ENCODE measurements around the gene SLC8A1. TPM values are rescaled to one million over a fixed set of nuclear protein-coding genes. Genes with fewer than 3 reads are reported as not detected.

SLC8A1 gene
- total and polyA plus RNA-seq, 2 donors (not counting 1 experiment from before 2014, with no cell fraction given): 17.4 to 109 TPM

DNA sequence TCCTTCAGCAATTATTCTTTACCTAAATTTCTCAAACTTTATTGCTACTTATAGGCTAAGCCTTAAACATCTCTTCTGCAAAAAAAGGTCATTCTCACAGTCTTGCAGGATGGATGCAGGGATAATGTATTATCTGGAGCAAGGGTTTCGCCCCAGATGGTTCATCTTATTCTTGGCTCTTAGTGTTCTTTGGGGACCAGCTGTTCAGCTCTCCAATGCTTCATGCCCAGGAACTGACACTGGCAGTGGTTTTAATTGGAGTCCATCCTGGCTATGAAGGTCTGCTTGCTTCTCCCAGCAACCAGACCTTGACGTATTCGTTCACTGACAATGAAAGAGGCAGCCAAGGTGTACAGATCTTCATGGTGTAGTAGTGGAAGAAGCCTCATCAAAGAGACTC is 331.9 kb downstream of the SLC8A1 start:
- Histone ChIP-seq H2AFZ (ENCODE audit: low read length) (no peak overlapping the region), H3K9ac (ENCODE audit: insufficient read depth, low read length) (no peak overlapping the region), H3K4me3 (replicated peaks in 1 of 4; ENCODE audit: control extremely low read depth in 1 of 4, insufficient read depth in 1 of 4, low read depth in 3 of 4, low read length in 4 of 4) (no peak overlapping the region), H3K4me2 (ENCODE audit: extremely low read depth, insufficient read depth, low read length) (no peak overlapping the region), H3K4me1 (ENCODE audit: control insufficient read depth, extremely low read depth, insufficient read depth, low read length) (peaks cover 2% of the 10 kb centered on the region), H4K20me1 (ENCODE audit: control insufficient read depth, extremely low read depth, insufficient read depth, low read length) (no peaks in the 10 kb centered on the region), H3K9me3 (ENCODE audit: control insufficient read depth, insufficient read depth, low read depth, low read length) (no peaks in the 10 kb centered on the region), H3K27ac (ENCODE audit: insufficient read depth, low read length) (no peak overlapping the region), H3K79me2 (ENCODE audit: control insufficient read depth, insufficient read depth, low read length) (no peaks in the 10 kb centered on the region), H3K27me3 (ENCODE audit: control insufficient read depth, insufficient read depth, low read length) (no peaks in the 10 kb centered on the region), H3K36me3 (ENCODE audit: control insufficient read depth, insufficient read depth, low read length) (no peaks in the 10 kb centered on the region)
- TF ChIP-seq, protein P1, sequence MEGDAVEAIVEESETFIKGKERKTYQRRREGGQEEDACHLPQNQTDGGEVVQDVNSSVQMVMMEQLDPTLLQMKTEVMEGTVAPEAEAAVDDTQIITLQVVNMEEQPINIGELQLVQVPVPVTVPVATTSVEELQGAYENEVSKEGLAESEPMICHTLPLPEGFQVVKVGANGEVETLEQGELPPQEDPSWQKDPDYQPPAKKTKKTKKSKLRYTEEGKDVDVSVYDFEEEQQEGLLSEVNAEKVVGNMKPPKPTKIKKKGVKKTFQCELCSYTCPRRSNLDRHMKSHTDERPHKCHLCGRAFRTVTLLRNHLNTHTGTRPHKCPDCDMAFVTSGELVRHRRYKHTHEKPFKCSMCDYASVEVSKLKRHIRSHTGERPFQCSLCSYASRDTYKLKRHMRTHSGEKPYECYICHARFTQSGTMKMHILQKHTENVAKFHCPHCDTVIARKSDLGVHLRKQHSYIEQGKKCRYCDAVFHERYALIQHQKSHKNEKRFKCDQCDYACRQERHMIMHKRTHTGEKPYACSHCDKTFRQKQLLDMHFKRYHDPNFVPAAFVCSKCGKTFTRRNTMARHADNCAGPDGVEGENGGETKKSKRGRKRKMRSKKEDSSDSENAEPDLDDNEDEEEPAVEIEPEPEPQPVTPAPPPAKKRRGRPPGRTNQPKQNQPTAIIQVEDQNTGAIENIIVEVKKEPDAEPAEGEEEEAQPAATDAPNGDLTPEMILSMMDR (conservative IDR thresholded peaks at IDR 0.05 in 1 of 2, IDR thresholded peaks at IDR 0.05 in 1 of 2; ENCODE audit: low read depth in 1 of 2, low read length in 2 of 2): no peak
- TF ChIP-seq EZH2 (IDR thresholded peaks at IDR 0.05; ENCODE audit: low read length, missing control alignments): no peak
- no peak for DNase-seq (ENCODE audit: low read depth in 2 of 2)

DNA sequence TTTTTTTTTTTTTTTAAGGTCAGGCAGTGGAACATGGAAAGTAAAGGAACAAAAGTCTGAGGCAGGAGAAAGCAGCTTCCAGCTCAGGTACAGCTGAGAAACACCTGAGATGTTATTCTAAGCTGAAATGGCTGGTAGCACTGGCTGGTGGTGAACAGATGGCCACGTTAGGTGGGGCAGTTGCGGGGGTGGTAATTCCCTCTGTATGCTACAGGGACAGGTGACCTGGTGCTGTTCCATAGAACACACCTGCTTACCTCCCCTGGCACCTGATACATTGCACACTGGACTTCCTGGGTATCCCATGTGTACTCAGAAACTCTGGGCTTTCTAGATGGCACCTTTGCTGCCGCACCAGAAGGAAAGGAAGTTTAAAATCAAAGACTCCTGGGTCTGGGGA is 333.3 kb downstream of the SLC8A1 start:
- no peak overlapping the region for H3K4me2 ChIP-seq (ENCODE audit: extremely low read depth, insufficient read depth, low read length)
- no peaks in the 10 kb centered on the region for H3K27me3 ChIP-seq (ENCODE audit: control insufficient read depth, insufficient read depth, low read length)
- no peak overlapping the region for H2AFZ ChIP-seq (ENCODE audit: low read length)
- no peak overlapping the region for H3K9ac ChIP-seq (ENCODE audit: insufficient read depth, low read length)
- TF ChIP-seq, protein P1 (conservative IDR thresholded peaks at IDR 0.05 in 1 of 2, IDR thresholded peaks at IDR 0.05 in 1 of 2; ENCODE audit: low read depth in 1 of 2, low read length in 2 of 2): no peak
- no peak for TF ChIP-seq EZH2 (IDR thresholded peaks at IDR 0.05; ENCODE audit: low read length, missing control alignments)
- no peaks in the 10 kb centered on the region for H3K4me1 ChIP-seq (ENCODE audit: control insufficient read depth, extremely low read depth, insufficient read depth, low read length)
- H3K9me3 ChIP-seq (ENCODE audit: control insufficient read depth, insufficient read depth, low read depth, low read length): no peaks in the 10 kb centered on the region
- H3K27ac ChIP-seq (ENCODE audit: insufficient read depth, low read length): no peak overlapping the region
- H4K20me1 ChIP-seq (ENCODE audit: control insufficient read depth, extremely low read depth, insufficient read depth, low read length): no peaks in the 10 kb centered on the region
- no peaks in the 10 kb centered on the region for H3K36me3 ChIP-seq (ENCODE audit: control insufficient read depth, insufficient read depth, low read length)
- DNase-seq (ENCODE audit: low read depth in 2 of 2): no peak
- H3K79me2 ChIP-seq (ENCODE audit: control insufficient read depth, insufficient read depth, low read length): no peaks in the 10 kb centered on the region
- no peak overlapping the region for H3K4me3 ChIP-seq (replicated peaks in 1 of 4; ENCODE audit: control extremely low read depth in 1 of 4, insufficient read depth in 1 of 4, low read depth in 3 of 4, low read length in 4 of 4)

DNA sequence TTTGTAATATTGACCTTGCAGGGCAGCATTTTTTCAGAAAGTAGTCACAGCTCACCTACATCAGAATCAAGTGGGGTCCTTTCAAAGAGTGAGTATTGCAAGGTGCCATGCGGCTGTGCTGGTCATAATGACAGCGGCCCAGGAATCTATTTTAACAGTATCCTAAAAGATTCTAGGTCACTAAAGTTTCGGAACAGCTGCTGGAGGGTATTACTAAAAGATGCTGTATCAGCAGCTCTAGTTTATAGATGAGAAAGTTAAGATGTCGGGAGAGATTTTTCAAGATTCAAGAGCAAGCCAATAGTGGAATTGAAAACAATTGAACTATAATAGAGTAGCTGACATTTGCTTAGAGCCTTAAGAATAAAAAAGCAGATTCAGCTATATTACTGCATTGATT is 336.0 kb downstream of the SLC8A1 start:
- Histone ChIP-seq H3K79me2 (ENCODE audit: control insufficient read depth, insufficient read depth, low read length) (no peaks in the 10 kb centered on the region), H3K4me3 (replicated peaks in 1 of 4; ENCODE audit: control extremely low read depth in 1 of 4, insufficient read depth in 1 of 4, low read depth in 3 of 4, low read length in 4 of 4) (no peak overlapping the region), H3K27me3 (ENCODE audit: control insufficient read depth, insufficient read depth, low read length) (no peaks in the 10 kb centered on the region), H4K20me1 (ENCODE audit: control insufficient read depth, extremely low read depth, insufficient read depth, low read length) (no peaks in the 10 kb centered on the region), H3K9me3 (ENCODE audit: control insufficient read depth, insufficient read depth, low read depth, low read length) (no peaks in the 10 kb centered on the region), H3K4me1 (ENCODE audit: control insufficient read depth, extremely low read depth, insufficient read depth, low read length) (no peaks in the 10 kb centered on the region), H2AFZ (ENCODE audit: low read length) (no peak overlapping the region), H3K4me2 (ENCODE audit: extremely low read depth, insufficient read depth, low read length) (no peak overlapping the region), H3K9ac (ENCODE audit: insufficient read depth, low read length) (no peak overlapping the region), H3K36me3 (ENCODE audit: control insufficient read depth, insufficient read depth, low read length) (no peaks in the 10 kb centered on the region), H3K27ac (ENCODE audit: insufficient read depth, low read length) (no peak overlapping the region)
- TF ChIP-seq EZH2 (IDR thresholded peaks at IDR 0.05; ENCODE audit: low read length, missing control alignments): no peak
- TF ChIP-seq, protein P1 (conservative IDR thresholded peaks at IDR 0.05 in 1 of 2, IDR thresholded peaks at IDR 0.05 in 1 of 2; ENCODE audit: low read depth in 1 of 2, low read length in 2 of 2): no peak
- DNase-seq (ENCODE audit: low read depth in 2 of 2): no peak
